Fibroblast of peridontal ligament (primary cell): ENCODE data around the gene SCO2.

ENCODE experiments used
- DNase-seq: peaks from one replicate; pipeline ENCODE4 v3.0.0-alpha.2; 2010; ENCODE audit errors: extremely low read depth

The SCO2 gene

DNA sequence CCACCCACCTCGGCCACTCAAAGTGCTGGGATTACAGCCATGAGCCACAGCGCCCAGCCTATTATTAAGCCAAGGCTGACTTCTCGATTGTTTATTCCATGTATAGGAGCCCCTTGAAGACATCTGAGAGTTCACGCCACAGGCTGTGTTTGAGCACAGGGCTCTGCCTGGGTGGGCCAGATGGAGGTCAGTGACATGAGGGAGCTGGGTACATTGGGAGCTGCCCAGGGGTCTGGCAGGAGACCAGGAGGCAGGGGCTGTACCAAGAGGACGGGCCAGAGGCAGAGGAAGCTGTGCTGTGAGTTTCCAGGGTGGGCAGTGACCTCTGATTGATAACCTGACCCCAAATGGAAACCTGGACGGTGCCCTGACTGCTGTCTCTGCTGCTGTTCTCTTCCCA, 23.3 kb downstream of the SCO2 start:
- no peak for DNase-seq

DNA sequence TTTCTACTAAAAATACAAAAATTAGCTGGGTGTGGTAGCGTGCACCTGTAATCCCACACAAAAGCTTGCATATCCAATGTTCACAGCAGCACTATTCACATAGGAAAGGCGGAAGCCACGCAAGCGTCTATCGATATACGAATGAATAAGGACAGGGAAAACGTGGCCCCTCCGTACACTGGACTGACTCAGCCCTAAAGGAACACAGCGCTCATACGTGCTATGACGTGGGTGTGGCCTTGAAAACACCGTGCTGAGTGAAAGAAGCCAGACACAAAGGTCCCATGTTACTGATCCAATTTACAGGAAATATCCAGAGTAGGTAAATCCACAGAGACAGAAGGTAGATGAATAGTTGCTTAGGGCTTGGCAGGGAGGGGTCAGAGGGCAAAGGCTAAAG, 24.9 kb downstream of the SCO2 start:
- DNase-seq, result no peak

GRCh38 chr22:50498322-50498890, 27.0 kb downstream of the SCO2 start:
- DNase-seq, result peak; percentile 55

- DNase-seq, result no peak
Measured at GRCh38 chr22:50497093-50497492, 28.3 kb downstream of the SCO2 start.

- DNase-seq, result no peak
Measured at GRCh38 chr22:50490531-50491308, 34.7 kb downstream of the SCO2 start.

DNA sequence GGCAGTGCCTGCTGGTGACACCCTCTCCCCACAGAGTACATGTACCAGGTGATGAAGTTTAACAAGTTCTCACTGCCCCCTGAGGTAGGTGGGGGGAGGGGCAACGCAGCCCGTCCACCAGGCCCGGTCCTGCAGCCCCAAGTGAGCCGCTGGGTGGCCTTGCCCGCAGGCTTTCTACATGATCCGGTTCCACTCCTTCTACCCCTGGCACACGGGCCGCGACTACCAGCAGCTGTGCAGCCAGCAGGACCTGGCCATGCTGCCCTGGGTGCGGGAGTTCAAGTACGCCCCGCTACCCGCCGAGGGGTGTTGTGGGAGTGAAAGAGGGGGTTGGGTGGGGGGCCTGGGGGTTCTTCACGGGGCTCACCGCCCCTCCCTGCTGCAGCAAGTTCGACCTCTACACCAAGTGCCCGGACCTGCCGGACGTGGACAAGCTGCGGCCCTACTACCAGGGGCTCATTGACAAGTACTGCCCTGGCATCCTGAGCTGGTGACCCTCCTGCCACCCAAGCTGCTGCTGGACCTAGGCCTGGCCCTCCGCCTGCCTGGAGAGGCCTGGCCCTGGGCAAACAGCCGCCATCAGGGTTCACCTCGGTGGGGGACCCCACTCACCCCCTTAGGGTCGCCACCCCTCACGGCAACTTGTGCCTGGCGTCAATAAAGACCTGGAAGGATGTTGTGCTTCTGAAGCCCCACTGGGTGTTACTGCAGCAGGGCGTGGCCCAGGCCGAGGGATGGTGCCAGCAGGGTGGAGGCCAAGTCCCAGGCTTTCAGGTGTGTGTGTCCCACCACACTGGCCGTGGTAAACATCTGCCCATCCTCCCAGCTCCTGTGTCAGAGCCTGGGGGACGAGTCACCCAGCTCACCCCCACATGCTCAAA, 35.8 kb downstream of the SCO2 start:
- no peak for DNase-seq

GRCh38 chr22:50488886-50489285, 36.5 kb downstream of the SCO2 start:
- no peak for DNase-seq

DNA sequence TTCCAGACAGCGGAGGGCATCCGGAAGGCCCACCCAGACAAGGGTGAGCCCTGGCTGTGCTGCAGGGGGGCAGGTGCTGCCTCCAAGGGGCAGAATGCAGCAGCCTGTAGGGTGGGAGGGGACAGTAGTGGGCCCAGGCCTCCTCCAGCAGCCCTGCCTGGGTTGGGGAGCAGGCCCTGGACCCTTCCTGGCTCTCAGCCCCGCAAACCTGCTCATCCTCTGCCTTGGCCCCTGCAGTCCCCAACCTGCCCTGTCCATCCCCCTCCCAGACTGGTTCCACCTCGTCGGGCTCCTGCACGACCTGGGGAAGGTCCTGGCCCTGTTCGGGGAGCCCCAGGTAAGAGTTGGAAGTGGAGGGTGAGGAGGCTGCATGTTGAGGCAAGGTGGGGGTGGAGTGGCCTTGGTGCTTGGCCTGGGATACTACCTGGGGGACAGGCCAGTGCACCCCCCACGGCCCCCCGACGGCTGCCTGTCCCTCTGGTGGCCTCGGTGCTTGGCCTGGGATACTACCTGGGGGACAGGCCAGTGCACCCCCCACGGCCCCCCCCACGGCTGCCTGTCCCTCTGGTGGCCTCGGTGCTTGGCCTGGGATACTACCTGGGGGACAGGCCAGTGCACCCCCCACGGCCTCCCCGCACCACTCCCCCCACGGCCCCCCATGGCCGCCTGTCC, 37.3 kb downstream of the SCO2 start:
- no peak for DNase-seq

- DNase-seq, result no peak
Measured at GRCh38 chr22:50487290-50488005, 38.0 kb downstream of the SCO2 start.

- no peak for DNase-seq
Measured at GRCh38 chr22:50486561-50487289, 38.7 kb downstream of the SCO2 start, which contains the start of gene MIOX. Gene MIOX (plus strand): TSS chr22:50486859. CDS start chr22:50486898, 39 bp downstream.

- DNase-seq, result no peak
Measured at GRCh38 chr22:50485221-50486131, 39.9 kb downstream of the SCO2 start.

GRCh38 chr22:50483977-50484853, 41.2 kb downstream of the SCO2 start:
- no peak for DNase-seq

DNA sequence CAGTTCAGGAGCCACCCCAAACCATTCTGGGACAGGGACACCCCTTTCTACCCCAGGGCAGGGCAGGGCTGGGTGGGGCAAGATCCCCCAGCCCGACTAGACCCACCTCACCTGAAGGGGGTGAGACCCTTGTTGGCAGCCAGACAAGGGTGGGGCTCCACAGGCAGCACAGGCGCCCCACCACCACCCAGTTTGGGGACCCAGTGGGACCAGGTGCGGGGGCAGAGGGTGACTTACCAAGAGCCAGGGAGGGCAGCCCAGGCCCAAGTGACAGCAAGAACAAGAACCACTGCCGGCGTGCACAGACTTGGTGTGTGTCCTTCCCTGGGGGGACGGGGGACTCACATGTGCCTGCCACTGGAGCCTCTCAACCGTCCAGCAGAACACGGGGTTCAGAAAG, 41.8 kb downstream of the SCO2 start:
- no peak for DNase-seq

- no peak for DNase-seq
Measured at GRCh38 chr22:50483106-50483505, 42.3 kb downstream of the SCO2 start.

- DNase-seq, result no peak
Measured at GRCh38 chr22:50482107-50483074, 43.0 kb downstream of the SCO2 start.

DNA sequence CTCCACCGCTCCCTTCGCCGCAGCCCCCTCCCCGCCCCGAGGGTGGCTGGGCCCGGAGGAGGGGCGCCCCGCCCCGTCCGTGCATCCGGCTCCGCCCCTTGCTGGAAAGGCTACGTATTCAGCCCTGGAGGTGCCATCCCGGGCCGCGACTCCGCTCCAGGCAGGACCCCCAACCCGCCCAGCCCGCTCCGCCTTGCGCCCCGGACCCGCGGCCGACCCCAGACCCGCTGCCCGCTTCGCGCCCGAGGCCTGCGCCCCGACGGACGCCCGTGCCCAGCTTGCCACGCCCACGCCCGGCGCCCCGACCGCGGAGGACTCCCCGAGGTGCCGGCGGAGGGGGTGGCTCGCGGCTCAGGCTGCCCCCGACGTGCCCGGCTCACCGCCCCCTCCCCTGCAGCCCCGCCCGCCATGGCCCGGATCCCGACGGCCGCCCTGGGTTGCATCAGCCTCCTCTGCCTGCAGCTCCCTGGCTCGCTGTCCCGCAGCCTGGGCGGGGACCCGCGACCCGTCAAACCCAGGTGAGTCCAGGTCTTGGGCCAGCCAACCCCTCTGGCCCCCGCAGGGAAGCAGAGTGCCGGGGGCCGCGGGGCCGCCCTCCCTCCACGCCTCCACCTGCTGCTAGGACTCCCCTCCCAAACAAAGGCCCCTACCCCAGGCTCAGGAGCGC, 43.8 kb downstream of the SCO2 start, which contains the start of gene ADM2:
Gene ADM2, plus strand, starts transcription at position 104 of the 667 bp plus-strand sequence. Its CDS starts 305 bp downstream, at position 409.
- peak; percentile 11 for DNase-seq

DNA sequence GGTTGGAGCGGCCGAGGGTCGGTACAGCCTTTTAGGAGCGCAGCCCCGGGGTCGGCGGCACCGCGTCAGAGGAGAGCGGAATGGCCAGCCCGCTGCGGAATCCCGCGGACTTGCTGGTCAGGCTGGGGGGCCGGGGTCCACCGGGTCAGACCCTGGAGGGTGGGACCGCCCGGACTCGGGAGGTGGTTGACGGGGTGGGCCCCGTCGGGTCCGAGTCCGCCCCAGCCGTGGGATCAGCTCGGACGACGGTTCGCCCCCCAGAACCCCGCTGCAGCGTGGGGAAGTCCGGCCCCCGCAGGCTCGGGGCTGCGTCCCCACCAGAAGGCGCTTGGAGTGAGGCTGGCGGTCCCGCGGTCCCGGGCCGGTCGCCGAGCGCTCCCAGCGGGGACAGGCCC, 44.4 kb downstream of the SCO2 start:
- DNase-seq, result no peak
